Suprapubic skin (tissue), 3 donors: Measurements from ENCODE around the gene UBXN2A.

ENCODE experiments used
- CTCF ChIP-seq, 2 donors: fragments of 200-600 bp in 1 of 2; fragments of 450-650 bp in 1 of 2; sonication (generic) in 1 of 2; IDR thresholded peaks; one replicate each; pipeline ENCODE4 v1.5.1; 2016 to 2019; ENCODE audit warnings: antibody characterized with exemption in 2 of 2, mild to moderate bottlenecking in 1 of 2, moderate library complexity in 1 of 2
- POLR2A ChIP-seq, 2 donors: fragments of 450-650 bp; IDR thresholded peaks; one replicate each; pipeline ENCODE4 v1.6.1; 2017; ENCODE audit warnings: antibody characterized with exemption in 2 of 2, mild to moderate bottlenecking in 2 of 2, moderate library complexity in 2 of 2

GRCh38 chr2:23905155-23905554, 35.1 kb upstream of the UBXN2A start:
- TF ChIP-seq POLR2A (IDR thresholded peaks at IDR 0.05) (no peak), CTCF (IDR thresholded peaks at IDR 0.05) (no peak)
